HG02763 (cell line): Measurements from ENCODE around the gene PARP14.
"Not testable (repeated sequence)": the region's sequence is repeated elsewhere in the genome, so short reads cannot be mapped to it uniquely, and the experiment has no call there.

Source experiments
- ATAC-seq: cut with Tn5 transposase; IDR thresholded peaks from one replicate; pipeline ENCODE4 v1.9.1; 2021; ENCODE audit warnings: mild to moderate bottlenecking, moderate library complexity; ENCODE audit not compliant: unreplicated experiment

PARP14 gene, protein sequence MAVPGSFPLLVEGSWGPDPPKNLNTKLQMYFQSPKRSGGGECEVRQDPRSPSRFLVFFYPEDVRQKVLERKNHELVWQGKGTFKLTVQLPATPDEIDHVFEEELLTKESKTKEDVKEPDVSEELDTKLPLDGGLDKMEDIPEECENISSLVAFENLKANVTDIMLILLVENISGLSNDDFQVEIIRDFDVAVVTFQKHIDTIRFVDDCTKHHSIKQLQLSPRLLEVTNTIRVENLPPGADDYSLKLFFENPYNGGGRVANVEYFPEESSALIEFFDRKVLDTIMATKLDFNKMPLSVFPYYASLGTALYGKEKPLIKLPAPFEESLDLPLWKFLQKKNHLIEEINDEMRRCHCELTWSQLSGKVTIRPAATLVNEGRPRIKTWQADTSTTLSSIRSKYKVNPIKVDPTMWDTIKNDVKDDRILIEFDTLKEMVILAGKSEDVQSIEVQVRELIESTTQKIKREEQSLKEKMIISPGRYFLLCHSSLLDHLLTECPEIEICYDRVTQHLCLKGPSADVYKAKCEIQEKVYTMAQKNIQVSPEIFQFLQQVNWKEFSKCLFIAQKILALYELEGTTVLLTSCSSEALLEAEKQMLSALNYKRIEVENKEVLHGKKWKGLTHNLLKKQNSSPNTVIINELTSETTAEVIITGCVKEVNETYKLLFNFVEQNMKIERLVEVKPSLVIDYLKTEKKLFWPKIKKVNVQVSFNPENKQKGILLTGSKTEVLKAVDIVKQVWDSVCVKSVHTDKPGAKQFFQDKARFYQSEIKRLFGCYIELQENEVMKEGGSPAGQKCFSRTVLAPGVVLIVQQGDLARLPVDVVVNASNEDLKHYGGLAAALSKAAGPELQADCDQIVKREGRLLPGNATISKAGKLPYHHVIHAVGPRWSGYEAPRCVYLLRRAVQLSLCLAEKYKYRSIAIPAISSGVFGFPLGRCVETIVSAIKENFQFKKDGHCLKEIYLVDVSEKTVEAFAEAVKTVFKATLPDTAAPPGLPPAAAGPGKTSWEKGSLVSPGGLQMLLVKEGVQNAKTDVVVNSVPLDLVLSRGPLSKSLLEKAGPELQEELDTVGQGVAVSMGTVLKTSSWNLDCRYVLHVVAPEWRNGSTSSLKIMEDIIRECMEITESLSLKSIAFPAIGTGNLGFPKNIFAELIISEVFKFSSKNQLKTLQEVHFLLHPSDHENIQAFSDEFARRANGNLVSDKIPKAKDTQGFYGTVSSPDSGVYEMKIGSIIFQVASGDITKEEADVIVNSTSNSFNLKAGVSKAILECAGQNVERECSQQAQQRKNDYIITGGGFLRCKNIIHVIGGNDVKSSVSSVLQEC (N-terminal part only)

DNA sequence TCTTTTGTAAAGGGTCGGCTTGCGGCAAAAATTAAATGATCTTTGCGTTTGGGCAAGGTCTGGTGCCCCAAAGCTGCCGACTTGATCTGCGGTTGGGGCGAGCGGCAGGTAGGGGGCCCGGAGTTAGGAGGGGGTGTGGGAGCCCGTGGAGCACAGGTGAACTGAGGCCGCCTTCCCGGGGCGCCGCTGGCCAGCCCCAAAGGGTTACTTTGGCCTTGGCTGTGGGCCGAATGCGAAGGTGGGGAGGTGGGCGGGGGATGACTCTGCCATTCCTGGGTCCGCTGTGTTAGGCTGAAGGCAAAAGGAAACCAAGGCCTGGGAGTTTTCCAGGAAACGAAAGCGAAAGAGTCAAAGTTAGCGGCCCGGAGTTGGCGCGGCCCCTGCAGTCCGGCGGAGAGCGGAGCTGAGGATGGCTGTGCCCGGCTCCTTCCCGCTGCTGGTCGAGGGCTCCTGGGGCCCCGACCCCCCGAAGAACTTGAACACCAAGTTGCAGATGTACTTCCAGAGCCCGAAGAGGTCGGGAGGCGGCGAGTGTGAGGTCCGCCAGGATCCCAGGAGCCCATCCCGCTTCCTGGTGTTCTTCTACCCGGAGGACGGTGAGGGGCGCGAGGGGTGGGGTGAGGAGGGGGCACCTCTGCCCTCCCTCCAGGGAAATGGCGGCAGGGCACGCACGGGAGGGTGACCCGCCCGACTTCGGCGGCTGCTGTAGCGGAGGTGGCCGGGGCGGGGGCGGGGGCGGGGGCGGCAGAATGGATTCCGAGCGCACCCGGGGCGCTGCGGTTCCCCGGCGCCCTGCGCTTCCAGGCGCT, at the start of gene PARP14:
PARP14 (plus strand) TSS at position 365 of the 809 bp plus-strand sequence; CDS start at position 410, 45 bp downstream.
- ATAC-seq = peak; percentile 48

DNA sequence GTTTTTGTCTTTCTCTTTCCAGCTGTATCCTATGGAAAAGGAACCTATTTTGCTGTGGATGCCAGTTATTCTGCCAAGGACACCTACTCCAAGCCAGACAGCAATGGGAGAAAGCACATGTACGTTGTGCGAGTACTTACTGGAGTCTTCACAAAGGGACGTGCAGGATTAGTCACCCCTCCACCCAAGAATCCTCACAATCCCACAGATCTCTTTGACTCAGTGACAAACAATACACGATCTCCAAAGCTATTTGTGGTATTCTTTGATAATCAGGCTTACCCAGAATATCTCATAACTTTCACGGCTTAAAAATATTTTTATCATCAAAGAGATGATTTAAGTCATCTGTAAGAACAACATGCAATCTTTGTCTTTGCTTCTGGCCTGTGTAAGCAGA, 44.9 kb upstream of the PARP14 start:
- no peak for ATAC-seq

- no peak for ATAC-seq
These were observed 43.9 kb upstream of the PARP14 start for GRCh38 chr3:122636697-122637096.

- no peak for ATAC-seq
These were observed 40.1 kb upstream of the PARP14 start for GRCh38 chr3:122640437-122640999.

GRCh38 chr3:122642935-122643334, 37.7 kb upstream of the PARP14 start:
- peak; percentile 77 for ATAC-seq

DNA sequence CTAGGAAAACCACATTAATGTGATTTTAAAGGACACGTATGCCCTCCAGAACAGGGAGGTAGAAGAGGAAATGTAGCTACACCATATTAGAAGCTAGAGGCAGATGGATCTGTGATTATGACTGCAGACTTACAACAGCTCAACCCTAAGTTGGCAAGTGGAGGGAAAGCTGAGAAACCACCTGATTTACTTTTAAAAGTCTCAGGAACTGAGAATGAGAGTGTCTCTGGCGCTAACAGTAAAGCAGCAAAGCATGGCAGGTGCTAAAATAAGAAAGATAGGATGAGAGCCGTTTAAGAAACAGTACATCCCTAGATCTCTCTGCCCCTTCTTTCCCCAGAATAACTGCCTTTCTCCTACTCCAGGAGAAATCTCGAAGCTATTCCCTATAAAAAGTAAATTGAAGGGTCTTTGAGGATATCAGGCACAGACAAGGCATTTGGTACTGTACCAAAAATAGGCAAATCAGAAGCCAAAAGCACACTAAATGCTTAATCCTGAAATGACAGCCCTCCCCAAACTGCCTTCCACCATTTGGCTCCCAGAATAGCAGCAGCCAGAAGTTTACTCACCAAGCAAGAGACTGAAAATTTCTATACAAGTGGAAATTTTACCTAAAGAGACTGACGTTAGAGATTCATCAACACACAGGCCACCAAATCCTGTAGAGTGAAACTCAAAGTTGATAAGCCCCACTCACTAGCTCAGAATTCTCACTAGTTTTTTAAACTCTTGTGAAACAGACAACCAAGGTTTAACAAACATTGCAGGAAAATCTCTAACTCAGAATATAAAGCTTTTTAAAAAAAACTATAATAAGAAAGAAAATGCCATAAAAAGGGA, 34.3 kb upstream of the PARP14 start:
- no peak for ATAC-seq

GRCh38 chr3:122651233-122651907, 29.3 kb upstream of the PARP14 start:
- not testable (repeated sequence) for ATAC-seq

DNA sequence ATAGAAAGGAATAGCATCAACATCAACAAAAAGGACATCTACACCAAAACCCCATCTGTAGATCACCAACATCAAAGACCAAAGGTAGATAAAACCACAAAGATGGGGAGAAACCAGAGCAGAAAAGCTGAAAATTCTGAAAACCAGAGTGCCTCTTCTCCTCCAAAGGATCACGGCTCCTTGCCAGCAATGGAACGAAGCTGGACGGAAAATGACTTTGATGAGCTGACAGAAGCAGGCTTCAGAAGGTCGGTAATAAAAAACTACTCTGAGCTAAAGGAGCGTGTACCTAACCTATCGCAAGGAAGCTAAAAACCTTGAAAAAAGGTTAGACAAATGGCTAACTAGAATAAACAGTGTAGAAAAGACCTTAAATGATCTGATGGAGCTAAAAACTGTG, 28.7 kb upstream of the PARP14 start:
- not testable (repeated sequence) for ATAC-seq

- not testable (repeated sequence) for ATAC-seq
These were observed 22.3 kb upstream of the PARP14 start for GRCh38 chr3:122658336-122658735.

- ATAC-seq = no peak
These were observed 20.2 kb upstream of the PARP14 start for GRCh38 chr3:122660297-122660974.

DNA sequence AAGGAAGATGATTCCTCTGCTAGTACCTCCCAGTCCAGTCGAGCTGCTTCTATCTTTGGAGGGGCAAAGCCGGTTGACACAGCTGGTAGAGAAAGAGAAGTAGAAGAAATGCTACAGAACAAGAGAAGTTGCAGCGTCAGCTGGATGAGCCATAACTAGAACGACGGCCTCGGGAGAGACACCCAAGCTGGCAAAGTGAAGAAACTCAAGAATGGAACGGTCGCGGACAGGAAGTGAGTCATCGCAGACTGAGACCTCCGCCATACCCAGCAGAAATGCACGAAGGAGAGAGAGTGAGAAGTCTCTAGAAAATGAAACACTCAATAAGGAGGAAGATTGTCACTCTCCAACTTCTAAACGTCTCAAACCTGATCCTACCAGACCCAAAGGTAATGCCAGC, 19.0 kb upstream of the PARP14 start:
- no peak for ATAC-seq

DNA sequence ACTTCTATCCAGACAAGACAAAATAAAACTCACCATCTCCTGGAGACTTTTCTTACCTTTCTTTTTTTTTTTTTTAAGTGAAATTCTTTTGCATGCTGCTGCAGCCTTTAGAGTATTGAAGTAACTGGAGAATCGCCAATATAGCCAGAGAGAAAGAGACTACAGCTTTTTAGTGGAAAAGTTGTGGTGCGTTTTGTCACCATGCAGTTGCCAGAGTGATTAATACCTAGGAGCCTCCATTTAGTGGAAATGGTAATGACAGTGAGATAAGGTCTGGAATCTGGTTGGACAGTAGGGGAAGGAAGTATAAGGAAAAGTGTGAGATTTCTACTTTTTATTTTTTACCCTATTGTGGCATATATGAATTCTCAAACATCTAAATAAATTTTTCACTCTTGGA, 18.1 kb upstream of the PARP14 start:
- no peak for ATAC-seq

DNA sequence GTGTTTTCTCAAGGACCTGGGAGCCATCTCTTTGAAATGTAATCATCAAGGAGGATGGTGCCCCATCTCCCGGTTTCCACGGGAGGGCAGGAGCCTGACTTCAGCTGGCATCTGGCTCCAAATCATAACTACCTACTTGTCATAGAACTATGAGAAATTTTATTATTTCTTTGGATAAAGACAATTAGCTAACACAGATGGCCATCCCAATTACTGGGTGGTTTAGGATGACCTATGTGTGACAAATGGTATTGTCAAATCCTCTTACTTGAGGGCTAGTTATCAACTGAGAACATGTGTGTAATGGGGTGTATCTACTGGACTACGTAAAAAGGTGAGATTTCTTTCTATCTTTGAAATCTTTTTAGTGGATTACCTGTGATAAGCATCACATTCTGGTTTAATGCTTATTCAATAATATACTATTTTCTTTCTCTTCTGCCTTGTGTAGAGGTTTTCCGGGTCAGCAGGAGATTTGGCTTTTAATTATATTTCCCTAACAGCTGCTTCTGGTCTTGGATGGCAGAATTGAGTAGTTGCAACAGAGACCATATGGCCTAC, 15.3 kb upstream of the PARP14 start:
- no peak for ATAC-seq

- no peak for ATAC-seq
These were observed 14.8 kb upstream of the PARP14 start for GRCh38 chr3:122665881-122666280.

DNA sequence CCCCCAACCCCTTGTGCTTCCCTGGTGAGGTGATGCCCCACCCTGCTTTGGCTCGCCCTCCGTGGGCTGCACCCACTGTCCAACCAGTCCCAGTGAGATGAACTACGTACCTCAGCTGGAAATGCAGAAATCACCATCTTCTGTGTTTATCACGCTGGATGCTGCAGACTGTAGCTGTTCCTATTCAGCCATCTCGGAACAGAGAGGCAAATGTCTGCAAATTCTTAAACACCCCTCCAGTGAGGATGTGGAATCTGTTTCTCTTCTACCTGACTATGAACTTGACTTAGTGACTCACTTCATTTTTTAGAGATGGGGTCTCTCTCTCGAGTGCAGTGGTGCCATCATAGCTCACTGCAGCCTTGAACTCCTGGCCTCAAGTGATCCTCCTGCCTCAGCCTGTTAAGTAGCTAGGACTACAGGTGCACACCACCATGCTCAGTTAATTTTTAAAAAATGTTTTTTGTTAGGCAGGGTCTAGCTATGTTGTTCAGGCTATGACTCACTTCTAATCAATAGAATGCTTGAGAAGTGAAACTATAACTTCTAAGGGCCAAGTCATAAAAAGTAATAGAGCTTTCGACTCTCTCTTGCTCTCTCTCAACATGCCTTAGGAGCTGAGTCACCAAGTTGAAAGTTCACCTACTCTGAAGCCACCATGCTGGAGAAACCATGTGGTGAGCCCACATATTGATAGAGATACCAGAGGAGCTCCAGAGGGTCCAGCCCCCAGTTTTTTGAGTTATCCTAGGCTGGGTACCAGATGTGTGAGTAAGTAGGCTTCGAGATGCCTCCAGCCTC, 11.5 kb upstream of the PARP14 start:
- ATAC-seq = peak; percentile 75

DNA sequence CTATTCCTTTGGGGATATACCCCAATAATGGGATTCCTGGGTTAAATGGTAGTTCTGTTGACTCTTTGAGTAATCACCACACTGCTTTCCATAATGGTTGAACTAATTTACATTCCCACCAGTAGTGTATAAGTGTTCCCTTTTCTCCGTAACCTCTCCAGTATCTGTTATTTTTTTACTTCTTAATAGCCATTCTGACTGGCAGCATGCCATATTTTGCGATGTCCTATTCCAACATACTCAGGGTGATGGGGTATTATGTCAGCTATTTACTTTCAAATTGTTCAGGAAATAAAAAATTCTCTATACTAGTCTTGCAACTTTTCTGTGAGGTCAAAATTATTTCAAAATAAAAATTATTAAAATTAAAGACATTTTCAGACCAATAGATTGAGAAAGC, 9.1 kb upstream of the PARP14 start:
- no peak for ATAC-seq

DNA sequence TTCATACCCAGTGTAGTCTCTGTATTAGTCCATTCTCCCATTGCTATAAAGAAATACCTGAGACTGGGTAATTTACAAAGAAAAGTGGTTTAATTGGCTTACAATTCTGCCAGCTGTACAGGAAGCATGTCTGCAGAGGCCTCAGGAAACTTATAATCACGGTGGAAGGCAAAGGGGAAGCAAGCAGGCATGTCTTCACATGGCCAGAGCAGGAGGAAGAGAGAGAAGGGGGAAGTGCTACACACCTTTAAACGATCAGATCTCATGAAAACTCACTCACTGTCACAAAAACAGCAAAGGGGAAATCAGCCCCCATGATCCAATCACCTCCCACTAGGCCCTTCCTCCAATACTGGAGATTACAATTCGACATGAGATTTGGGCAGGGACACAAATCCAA, 6.3 kb upstream of the PARP14 start:
- no peak for ATAC-seq
